Measurements from ENCODE around the gene HOXD11. TPM values are rescaled to one million over a fixed set of nuclear protein-coding genes. Genes with fewer than 3 reads are reported as not detected.

Gene HOXD11
- total and polyA plus RNA-seq, 5 donors, result not detected

GRCh38 chr2:176157499-176158185 is 50.6 kb downstream of the HOXD11 start:
- H3K27me3 ChIP-seq (ENCODE audit: control insufficient read depth, insufficient read depth), result no peaks in the 10 kb centered on the region
- ATAC-seq, result no peak
- no peaks in the 10 kb centered on the region for H3K9me3 ChIP-seq (ENCODE audit: control insufficient read depth, low read length)
- DNase-seq, result no peak
- intact Hi-C loops (cut with DNase I), result no loop called here
- peak overlapping the region; percentile 1 for H3K4me3 ChIP-seq (ENCODE audit: low read length)
- peaks cover 5% of the 10 kb centered on the region for H3K4me1 ChIP-seq (ENCODE audit: control insufficient read depth, insufficient read depth, low read length)
- no peak overlapping the region for H3K27ac ChIP-seq (ENCODE audit: low read length)
- WGBS, result 11% methylated on average over 43 of the region's 43 CpGs

GRCh38 chr2:176158186-176158591 is 51.1 kb downstream of the HOXD11 start:
- whole genome bisulfite sequencing, result 12% methylated on average over 22 of the region's 22 CpGs
- no peak overlapping the region for H3K27ac ChIP-seq (ENCODE audit: low read length)
- no peak for ATAC-seq
- no peaks in the 10 kb centered on the region for H3K27me3 ChIP-seq (ENCODE audit: control insufficient read depth, insufficient read depth)
- intact Hi-C loops (cut with DNase I), result no loop called here
- H3K4me3 ChIP-seq (ENCODE audit: low read length), result no peak overlapping the region
- no peak for DNase-seq
- peaks cover 5% of the 10 kb centered on the region for H3K4me1 ChIP-seq (ENCODE audit: control insufficient read depth, insufficient read depth, low read length)
- H3K9me3 ChIP-seq (ENCODE audit: control insufficient read depth, low read length), result no peaks in the 10 kb centered on the region

- Histone ChIP-seq H3K27me3 (ENCODE audit: control insufficient read depth, insufficient read depth) (no peaks in the 10 kb centered on the region), H3K27ac (ENCODE audit: low read length) (no peak overlapping the region), H3K4me1 (ENCODE audit: control insufficient read depth, insufficient read depth, low read length) (peaks cover 5% of the 10 kb centered on the region), H3K4me3 (ENCODE audit: low read length) (no peak overlapping the region), H3K9me3 (ENCODE audit: control insufficient read depth, low read length) (no peaks in the 10 kb centered on the region)
- no peak for DNase-seq
- WGBS, result 14% methylated on average over 39 of the region's 39 CpGs
- intact Hi-C loops (cut with DNase I), result no loop called here
- no peak for ATAC-seq
Observed at GRCh38 chr2:176158855-176159662, 52.0 kb downstream of the HOXD11 start.

Small RNAs within 50 kb of the gene (microRNA-seq; reads per million reads assigned to microRNA genes)
- gene MIR10B, result 514 to 825 reads per million in 2 donors

Other genes starting within 250 kb of the HOXD11 start
- 10 to 100 TPM; 22.6 to 37.2 (median 24.0) TPM for gene LNPK, start 105.0 kb upstream of the HOXD11 start, total RNA-seq
- gene LNPK, start 105.0 kb upstream of the HOXD11 start, polyA plus RNA-seq, result 4.6 TPM
- not detected for gene EVX2, start 23.3 kb upstream of the HOXD11 start, total RNA-seq
- gene EVX2, start 23.3 kb upstream of the HOXD11 start, polyA plus RNA-seq, result not detected
- not detected for gene HOXD13, start 14.6 kb upstream of the HOXD11 start, total RNA-seq
- not detected for gene HOXD13, start 14.6 kb upstream of the HOXD11 start, polyA plus RNA-seq
- gene HOXD12, start 7.5 kb upstream of the HOXD11 start, total RNA-seq, result not detected
- not detected for gene HOXD12, start 7.5 kb upstream of the HOXD11 start, polyA plus RNA-seq
- not detected for gene HOXD10, start 9.5 kb downstream of the HOXD11 start, total RNA-seq
- gene HOXD10, start 9.5 kb downstream of the HOXD11 start, polyA plus RNA-seq, result not detected
- not detected for gene HOXD9, start 15.4 kb downstream of the HOXD11 start, total RNA-seq
- gene HOXD9, start 15.4 kb downstream of the HOXD11 start, polyA plus RNA-seq, result 0.09 TPM
- under 1 TPM; 0.11 to 0.39 (median 0.28) TPM for gene HOXD8, start 22.4 kb downstream of the HOXD11 start, total RNA-seq
- 0.63 TPM for gene HOXD8, start 22.4 kb downstream of the HOXD11 start, polyA plus RNA-seq
- gene HOXD4, start 44.3 kb downstream of the HOXD11 start, total RNA-seq, result not detected
- gene HOXD4, start 44.3 kb downstream of the HOXD11 start, polyA plus RNA-seq, result 0.29 TPM
- gene HOXD3, start 50.0 kb downstream of the HOXD11 start, total RNA-seq, result not detected
- 0.16 TPM for gene HOXD3, start 50.0 kb downstream of the HOXD11 start, polyA plus RNA-seq
- not detected for gene HOXD1, start 81.4 kb downstream of the HOXD11 start, total RNA-seq
- gene HOXD1, start 81.4 kb downstream of the HOXD11 start, polyA plus RNA-seq, result 0.05 TPM
- gene MTX2, start 162.2 kb downstream of the HOXD11 start, total RNA-seq, result 10 to 100 TPM; 34.7 to 51.7 (median 43.2) TPM
- gene MTX2, start 162.2 kb downstream of the HOXD11 start, polyA plus RNA-seq, result 83.3 TPM